Muscle layer of duodenum (tissue), 2 donors: ENCODE data around the gene CMTR1.
A peak's percentile ranks its signal among the peaks of the same experiment; 100 is the strongest.

Source experiments
- H3K27ac ChIP-seq: one replicate; pipeline ENCODE4 v1.7.0; 2013; ENCODE audit warnings: mild to moderate bottlenecking, low read length
- H3K27me3 ChIP-seq: one replicate; pipeline ENCODE4 v1.7.0; 2013; ENCODE audit warnings: low read depth, mild to moderate bottlenecking, control low read depth, low read length
- H3K36me3 ChIP-seq, 2 donors: one replicate each; pipeline ENCODE4 v1.7.0; 2013; ENCODE audit warnings: low read length in 2 of 2, control low read depth in 1 of 2, mild to moderate bottlenecking in 1 of 2; ENCODE audit not compliant: insufficient read depth in 2 of 2, control insufficient read depth in 1 of 2
- H3K4me1 ChIP-seq, 2 donors: one replicate each; pipeline ENCODE4 v1.7.0; 2013; ENCODE audit warnings: low read length in 2 of 2, mild to moderate bottlenecking in 2 of 2, control low read depth in 1 of 2, moderate library complexity in 1 of 2; ENCODE audit not compliant: insufficient read depth in 2 of 2, control insufficient read depth in 1 of 2
- H3K4me3 ChIP-seq, 2 donors: one replicate each; pipeline ENCODE4 v1.7.0; 2013; ENCODE audit warnings: low read length in 2 of 2, low read depth in 1 of 2, mild to moderate bottlenecking in 1 of 2
- H3K9me3 ChIP-seq, 2 donors: one replicate each; pipeline ENCODE4 v1.7.0; 2013; ENCODE audit warnings: low read length in 2 of 2, control low read depth in 1 of 2, mild to moderate bottlenecking in 1 of 2; ENCODE audit not compliant: control insufficient read depth in 1 of 2
- donor health status: healthy.

CMTR1 gene

DNA sequence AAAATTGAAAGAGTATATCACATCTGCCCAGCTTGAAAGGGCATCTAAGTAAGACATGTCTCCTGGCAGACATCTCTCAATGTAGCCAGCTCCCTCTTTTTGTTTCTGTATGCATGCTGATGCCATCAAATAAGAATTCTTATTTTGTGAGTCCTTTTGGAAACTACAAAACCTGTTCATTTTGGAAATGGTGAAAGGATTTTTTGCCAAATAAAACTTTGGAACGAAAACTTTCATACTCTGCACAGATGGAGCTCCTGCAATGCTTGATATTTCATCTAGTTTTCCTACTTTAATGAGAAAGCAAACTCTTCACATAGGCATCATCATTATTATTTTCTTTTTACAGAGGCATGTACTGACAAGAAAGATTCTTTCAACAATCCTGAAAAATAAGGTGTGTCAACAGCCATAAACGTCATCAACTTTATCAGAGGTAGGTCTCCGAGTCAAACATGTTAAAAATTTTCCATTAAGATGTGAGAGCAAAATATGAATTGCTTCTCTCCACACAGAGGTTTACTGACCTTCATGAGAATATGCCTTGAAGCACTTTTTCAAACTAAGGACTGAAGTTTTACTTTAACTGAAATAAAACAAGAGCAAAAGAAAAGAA, 26.2 kb upstream of the CMTR1 start:
- no peaks in the 10 kb centered on the region for H3K4me1 ChIP-seq
- no peaks in the 10 kb centered on the region for H3K27me3 ChIP-seq
- no peak overlapping the region for H3K4me3 ChIP-seq
- no peak overlapping the region for H3K27ac ChIP-seq
- H3K36me3 ChIP-seq: no peaks in the 10 kb centered on the region
- no peaks in the 10 kb centered on the region for H3K9me3 ChIP-seq

DNA sequence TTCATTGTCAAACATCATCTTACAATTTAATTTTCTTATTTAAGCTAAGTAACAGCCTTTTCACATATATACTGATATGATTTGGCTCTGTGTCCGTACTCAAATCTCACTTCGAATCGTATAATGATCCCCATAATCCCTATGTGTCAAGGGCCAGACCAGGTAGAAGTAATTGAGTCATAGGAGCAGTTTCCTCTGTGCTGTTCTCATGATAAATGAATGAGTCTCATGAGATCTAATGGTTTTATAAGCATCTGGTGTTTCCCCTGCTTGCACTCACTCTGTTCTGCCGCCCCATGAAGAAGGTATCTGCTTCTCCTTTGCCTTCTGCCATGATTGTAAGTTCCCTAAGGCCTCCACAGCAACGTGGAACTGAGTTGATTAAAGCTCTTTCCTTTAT, 25.1 kb upstream of the CMTR1 start:
- H3K27me3 ChIP-seq: no peaks in the 10 kb centered on the region
- H3K4me3 ChIP-seq: no peak overlapping the region
- H3K4me1 ChIP-seq: no peaks in the 10 kb centered on the region
- no peaks in the 10 kb centered on the region for H3K36me3 ChIP-seq
- H3K27ac ChIP-seq: no peak overlapping the region
- H3K9me3 ChIP-seq: no peaks in the 10 kb centered on the region

DNA sequence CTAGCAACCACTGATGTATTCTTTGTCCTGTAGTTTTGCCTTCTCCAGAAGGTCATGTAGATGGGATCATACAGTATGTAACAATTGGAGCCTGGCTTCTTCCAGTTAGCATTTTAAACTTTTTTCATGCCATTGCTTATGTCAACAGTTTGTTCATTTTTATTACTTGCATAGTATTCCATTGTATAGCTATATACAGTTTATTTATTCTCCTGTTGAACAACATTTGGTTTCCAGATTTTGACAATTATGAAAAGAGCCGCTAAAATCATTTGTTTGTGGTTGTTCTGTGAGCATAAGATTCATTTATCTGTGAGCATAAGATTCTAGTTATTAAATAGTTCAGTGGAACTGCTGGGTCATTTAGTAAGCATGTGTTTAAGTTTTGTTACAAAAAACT, 23.5 kb upstream of the CMTR1 start:
- H3K4me1 ChIP-seq: no peaks in the 10 kb centered on the region
- H3K4me3 ChIP-seq: no peak overlapping the region
- H3K36me3 ChIP-seq: no peaks in the 10 kb centered on the region
- no peaks in the 10 kb centered on the region for H3K27me3 ChIP-seq
- H3K27ac ChIP-seq: no peak overlapping the region
- H3K9me3 ChIP-seq: no peaks in the 10 kb centered on the region

DNA sequence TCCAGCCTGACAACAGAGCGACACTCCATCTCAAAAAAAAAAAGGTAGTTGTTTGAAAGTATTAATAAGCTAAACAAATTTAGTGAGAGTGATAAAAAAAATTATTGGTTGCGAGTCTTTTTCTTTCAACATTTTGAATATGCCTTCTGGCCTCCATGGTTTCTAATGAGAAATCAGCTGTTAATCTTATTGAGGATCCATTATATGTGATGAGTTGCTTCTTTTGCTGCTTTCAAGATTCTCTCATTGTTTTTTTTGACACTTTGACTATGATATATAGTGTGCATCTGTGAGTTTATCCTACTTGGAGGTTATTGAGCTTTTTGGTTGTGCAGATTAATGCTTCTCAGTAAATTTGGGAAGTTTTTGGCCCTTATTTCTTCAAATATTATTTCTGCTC, 15.6 kb upstream of the CMTR1 start:
- Histone ChIP-seq H3K4me3 (no peak overlapping the region), H3K27ac (no peak overlapping the region), H3K36me3 (no peaks in the 10 kb centered on the region), H3K27me3 (no peaks in the 10 kb centered on the region), H3K9me3 (peaks cover 0 to 3% of the 10 kb centered on the region in 2 donors), H3K4me1 (no peaks in the 10 kb centered on the region)

DNA sequence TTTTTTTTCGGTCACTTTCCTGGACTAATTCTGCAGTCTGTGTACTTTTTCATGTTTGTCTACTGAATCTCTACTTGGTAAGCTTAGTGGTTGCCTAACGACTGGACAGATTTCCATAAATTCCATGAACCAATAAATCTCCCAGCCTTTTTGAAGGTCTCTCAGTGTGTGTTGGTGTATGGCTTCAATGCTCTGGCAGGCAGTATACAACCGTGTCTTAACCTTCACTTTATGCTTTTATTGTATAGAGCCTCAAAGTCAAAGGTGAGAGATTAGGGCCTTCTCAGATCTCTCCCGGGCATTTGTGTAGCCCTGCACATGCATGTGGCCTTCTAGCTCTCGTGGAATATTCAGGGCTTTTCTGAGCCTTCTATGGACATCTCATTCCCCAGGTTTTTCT, 14.3 kb upstream of the CMTR1 start:
- Histone ChIP-seq H3K27ac (no peak overlapping the region), H3K4me3 (no peak overlapping the region), H3K9me3 (peaks cover 0 to 3% of the 10 kb centered on the region in 2 donors), H3K4me1 (no peaks in the 10 kb centered on the region), H3K36me3 (no peaks in the 10 kb centered on the region), H3K27me3 (no peaks in the 10 kb centered on the region)

DNA sequence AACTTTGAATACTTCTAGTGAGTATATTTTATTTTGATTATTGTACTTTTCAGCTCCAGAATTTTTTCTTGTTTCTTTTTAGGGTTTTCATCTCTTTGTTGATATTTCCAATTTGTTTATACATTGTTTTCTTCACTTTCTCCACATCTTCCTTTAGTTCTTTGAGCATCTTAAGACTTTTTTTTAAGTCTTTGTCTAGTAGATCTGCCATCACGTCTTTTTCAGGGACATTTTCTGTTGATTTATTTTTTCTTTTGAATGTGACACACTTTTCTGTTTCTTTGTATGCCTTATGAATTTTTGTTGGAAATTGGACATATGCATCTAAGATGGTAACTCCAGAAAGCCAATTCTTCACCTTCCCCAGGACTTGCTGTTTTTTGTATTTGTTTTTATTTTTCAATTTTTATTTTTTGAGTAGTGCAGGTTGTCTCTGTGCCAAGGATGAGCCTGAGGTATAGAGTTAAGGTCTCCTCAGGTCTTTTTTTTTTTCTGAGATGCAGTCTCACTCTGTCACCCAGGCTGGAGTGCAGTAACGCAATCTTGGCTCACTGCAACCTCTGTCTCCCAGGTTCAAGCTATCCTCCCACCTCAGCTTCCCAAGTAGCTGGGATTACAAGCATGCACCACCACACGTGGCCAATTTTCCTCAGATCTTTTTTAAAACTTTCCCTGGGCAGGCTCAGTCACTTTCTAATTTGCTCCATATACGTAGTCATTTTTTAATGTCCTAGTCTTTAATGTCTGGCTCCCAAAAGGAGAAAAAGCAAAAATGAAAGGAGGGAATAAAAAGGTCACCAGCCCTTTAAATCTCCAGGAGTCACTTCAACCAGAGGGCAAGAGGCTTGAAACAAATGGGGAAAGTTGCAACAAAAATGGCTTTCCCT, 6.7 kb upstream of the CMTR1 start:
- Histone ChIP-seq H3K27me3 (no peaks in the 10 kb centered on the region), H3K4me1 (no peaks in the 10 kb centered on the region), H3K27ac (no peak overlapping the region), H3K4me3 (no peak overlapping the region), H3K36me3 (no peaks in the 10 kb centered on the region), H3K9me3 (no peaks in the 10 kb centered on the region)

DNA sequence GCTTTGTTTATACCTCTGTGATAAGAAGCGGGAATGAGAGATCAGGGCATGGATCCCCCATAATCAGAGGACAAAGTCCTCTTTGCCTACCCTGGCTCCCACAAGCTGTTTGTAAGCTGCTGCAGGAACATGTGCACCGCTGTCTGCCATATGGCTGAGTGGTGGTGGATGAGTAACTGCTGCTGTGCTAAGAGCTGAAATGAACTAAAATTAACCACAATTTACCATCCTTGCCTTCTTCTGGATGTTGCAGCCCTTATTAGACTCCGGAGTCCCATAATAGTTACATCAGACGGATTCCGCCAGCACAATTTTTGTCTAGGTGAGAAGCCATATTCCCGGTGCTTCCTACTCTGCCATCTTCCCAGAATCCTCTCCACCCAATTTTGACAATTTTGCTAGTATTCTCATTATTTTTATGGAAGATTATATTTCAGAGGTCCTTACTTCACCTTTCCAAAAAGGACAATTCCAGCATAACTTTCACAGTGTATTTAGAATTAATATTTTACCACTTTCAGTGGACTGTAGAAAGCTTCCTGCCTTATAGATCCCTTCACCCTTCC, 6.0 kb upstream of the CMTR1 start:
- Histone ChIP-seq H3K4me3 (no peak overlapping the region), H3K36me3 (no peaks in the 10 kb centered on the region), H3K27me3 (no peaks in the 10 kb centered on the region), H3K9me3 (no peaks in the 10 kb centered on the region), H3K4me1 (no peaks in the 10 kb centered on the region), H3K27ac (no peak overlapping the region)

GRCh38 chr6:37429352-37429750, 3.7 kb upstream of the CMTR1 start:
- Histone ChIP-seq H3K4me1 (peaks cover 9 to 10% of the 10 kb centered on the region in 2 donors), H3K27ac (no peak overlapping the region), H3K36me3 (no peaks in the 10 kb centered on the region), H3K27me3 (no peaks in the 10 kb centered on the region), H3K4me3 (no peak overlapping the region), H3K9me3 (no peaks in the 10 kb centered on the region)

GRCh38 chr6:37432590-37432915, 468 bp upstream of the CMTR1 start:
- H3K9me3 ChIP-seq: no peaks in the 10 kb centered on the region
- H3K36me3 ChIP-seq: peaks cover 5 to 13% of the 10 kb centered on the region in 2 donors
- peak overlapping the region; percentile 90 to 96 for H3K4me3 ChIP-seq
- H3K27me3 ChIP-seq: no peaks in the 10 kb centered on the region
- H3K27ac ChIP-seq: peak overlapping the region; percentile 86
- peaks cover 11 to 12% of the 10 kb centered on the region in 2 donors for H3K4me1 ChIP-seq

DNA sequence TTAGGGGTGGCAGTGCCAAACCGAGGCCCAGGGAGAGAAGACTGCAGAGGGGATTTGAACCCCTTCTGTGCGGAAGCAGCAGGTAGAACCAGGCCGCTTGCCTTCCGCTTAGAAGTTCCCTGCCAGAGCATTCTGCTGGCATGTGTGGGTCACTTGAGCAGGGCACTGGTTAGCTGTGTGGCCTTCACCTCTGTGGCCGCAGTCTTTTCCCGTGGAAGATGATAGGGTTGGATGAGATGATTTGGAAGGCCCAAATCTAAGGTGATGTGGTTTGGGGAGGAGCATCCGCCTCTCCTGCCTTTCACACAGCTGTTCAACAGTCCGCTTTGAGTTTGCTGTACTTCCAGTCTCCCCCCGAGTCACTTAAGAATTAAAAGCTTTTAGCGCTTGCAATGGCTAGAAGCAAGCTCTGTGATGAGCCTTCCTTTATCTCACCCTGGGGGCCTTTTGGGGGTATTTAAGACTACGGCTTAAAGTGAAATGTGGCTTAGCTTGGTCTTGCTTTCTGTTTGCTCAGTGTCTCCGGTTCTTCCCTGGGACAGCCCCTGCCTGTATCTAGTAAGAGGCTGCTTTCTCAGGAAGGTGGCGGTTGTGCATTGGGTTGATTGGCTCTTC, 743 bp downstream of the CMTR1 start:
- Histone ChIP-seq H3K9me3 (no peaks in the 10 kb centered on the region), H3K27ac (peak overlapping the region; percentile 86), H3K27me3 (no peaks in the 10 kb centered on the region), H3K4me3 (peak overlapping the region; percentile 90 to 96), H3K4me1 (peaks cover 11 to 12% of the 10 kb centered on the region in 2 donors), H3K36me3 (peaks cover 5 to 24% of the 10 kb centered on the region in 2 donors)

GRCh38 chr6:37435373-37435772, 2.4 kb downstream of the CMTR1 start:
- Histone ChIP-seq H3K27me3 (no peaks in the 10 kb centered on the region), H3K4me3 (no peak overlapping the region), H3K27ac (no peak overlapping the region), H3K4me1 (peaks cover 11 to 12% of the 10 kb centered on the region in 2 donors), H3K9me3 (no peaks in the 10 kb centered on the region), H3K36me3 (peaks cover 5 to 30% of the 10 kb centered on the region in 2 donors)
